ENCODE results near the gene GLI3.

GLI3 gene

GRCh38 chr7:42231043-42231787, 5.8 kb downstream of the GLI3 start:
- Histone ChIP-seq H3K4me3 (ENCODE audit: low read depth, low read length) (no peak overlapping the region), H3K9me3 (ENCODE audit: severe bottlenecking) (no peaks in the 10 kb centered on the region), H3K27me3 (ENCODE audit: insufficient read depth, low read depth, severe bottlenecking) (peaks cover 57% of the 10 kb centered on the region), H3K36me3 (no peaks in the 10 kb centered on the region), H3K27ac (no peak overlapping the region)
- TF ChIP-seq CTCF (IDR thresholded peaks at IDR 0.05; ENCODE audit: low read depth, low read length) = no peak
- no peak for DNase-seq

GRCh38 chr7:42227936-42228591, 8.9 kb downstream of the GLI3 start:
- Histone ChIP-seq H3K27me3 (ENCODE audit: insufficient read depth, low read depth, severe bottlenecking) (peaks cover 33% of the 10 kb centered on the region), H3K27ac (no peak overlapping the region), H3K9me3 (ENCODE audit: severe bottlenecking) (no peaks in the 10 kb centered on the region), H3K4me3 (ENCODE audit: low read depth, low read length) (no peak overlapping the region; the same call in 1 of the 2 replicates), H3K36me3 (no peaks in the 10 kb centered on the region)
- DNase-seq = no peak
- TF ChIP-seq CTCF (IDR thresholded peaks at IDR 0.05; ENCODE audit: low read depth, low read length) = no peak

- Histone ChIP-seq H3K9me3 (ENCODE audit: severe bottlenecking) (no peaks in the 10 kb centered on the region), H3K27ac (no peak overlapping the region), H3K36me3 (no peaks in the 10 kb centered on the region), H3K4me3 (ENCODE audit: low read depth, low read length) (no peak overlapping the region; the same call in 1 of the 2 replicates), H3K27me3 (ENCODE audit: insufficient read depth, low read depth, severe bottlenecking) (peaks cover 31% of the 10 kb centered on the region)
- TF ChIP-seq CTCF (IDR thresholded peaks at IDR 0.05; ENCODE audit: low read depth, low read length) = no peak
- DNase-seq = no peak
These were observed 9.5 kb downstream of the GLI3 start for GRCh38 chr7:42227541-42227935.

- Histone ChIP-seq H3K4me3 (ENCODE audit: low read depth, low read length) (no peak overlapping the region), H3K36me3 (no peaks in the 10 kb centered on the region), H3K27me3 (ENCODE audit: insufficient read depth, low read depth, severe bottlenecking) (peaks cover 31% of the 10 kb centered on the region), H3K27ac (no peak overlapping the region), H3K9me3 (ENCODE audit: severe bottlenecking) (no peaks in the 10 kb centered on the region)
- no peak for TF ChIP-seq CTCF (IDR thresholded peaks at IDR 0.05; ENCODE audit: low read depth, low read length)
- no peak for DNase-seq
These were observed 10.0 kb downstream of the GLI3 start for GRCh38 chr7:42227021-42227420.

GRCh38 chr7:42226354-42226941, 10.6 kb downstream of the GLI3 start:
- Histone ChIP-seq H3K9me3 (ENCODE audit: severe bottlenecking) (no peaks in the 10 kb centered on the region), H3K27me3 (ENCODE audit: insufficient read depth, low read depth, severe bottlenecking) (peaks cover 31% of the 10 kb centered on the region), H3K27ac (no peak overlapping the region), H3K4me3 (ENCODE audit: low read depth, low read length) (no peak overlapping the region), H3K36me3 (no peaks in the 10 kb centered on the region)
- DNase-seq = no peak
- no peak for TF ChIP-seq CTCF (IDR thresholded peaks at IDR 0.05; ENCODE audit: low read depth, low read length)
